ENCODE measurements around the gene ZNF580.

GRCh38 chr19:55599842-55600661 lies 40.8 kb upstream of the ZNF580 start, which contains the start of gene ZNF524:
- TF ChIP-seq EP300 (IDR thresholded peaks at IDR 0.05; ENCODE audit: borderline replicate concordance) (no peak), TAF1 (IDR thresholded peaks at IDR 0.05; ENCODE audit: low read depth) (peak; percentile 55), FOXM1 (IDR thresholded peaks at IDR 0.05; ENCODE audit: borderline replicate concordance, low read depth) (no peak), CREB1 (IDR thresholded peaks at IDR 0.05; ENCODE audit: low read depth) (no peak), RAD21 (IDR thresholded peaks at IDR 0.05; ENCODE audit: low read depth) (no peak), CEBPB (IDR thresholded peaks at IDR 0.05) (no peak), MAX (IDR thresholded peaks at IDR 0.05) (peak; percentile 48), TEAD4 (IDR thresholded peaks at IDR 0.05) (no peak), EGR1 (IDR thresholded peaks at IDR 0.05) (peak; percentile 80), ZBTB7A (IDR thresholded peaks at IDR 0.05; ENCODE audit: low read depth) (peak; percentile 90), NFIC (IDR thresholded peaks at IDR 0.05) (no peak), YY1 (IDR thresholded peaks at IDR 0.05; ENCODE audit: low read depth) (peak; percentile 97), USF1 (IDR thresholded peaks at IDR 0.05) (no peak)
- TF ChIP-seq, protein P1, sequence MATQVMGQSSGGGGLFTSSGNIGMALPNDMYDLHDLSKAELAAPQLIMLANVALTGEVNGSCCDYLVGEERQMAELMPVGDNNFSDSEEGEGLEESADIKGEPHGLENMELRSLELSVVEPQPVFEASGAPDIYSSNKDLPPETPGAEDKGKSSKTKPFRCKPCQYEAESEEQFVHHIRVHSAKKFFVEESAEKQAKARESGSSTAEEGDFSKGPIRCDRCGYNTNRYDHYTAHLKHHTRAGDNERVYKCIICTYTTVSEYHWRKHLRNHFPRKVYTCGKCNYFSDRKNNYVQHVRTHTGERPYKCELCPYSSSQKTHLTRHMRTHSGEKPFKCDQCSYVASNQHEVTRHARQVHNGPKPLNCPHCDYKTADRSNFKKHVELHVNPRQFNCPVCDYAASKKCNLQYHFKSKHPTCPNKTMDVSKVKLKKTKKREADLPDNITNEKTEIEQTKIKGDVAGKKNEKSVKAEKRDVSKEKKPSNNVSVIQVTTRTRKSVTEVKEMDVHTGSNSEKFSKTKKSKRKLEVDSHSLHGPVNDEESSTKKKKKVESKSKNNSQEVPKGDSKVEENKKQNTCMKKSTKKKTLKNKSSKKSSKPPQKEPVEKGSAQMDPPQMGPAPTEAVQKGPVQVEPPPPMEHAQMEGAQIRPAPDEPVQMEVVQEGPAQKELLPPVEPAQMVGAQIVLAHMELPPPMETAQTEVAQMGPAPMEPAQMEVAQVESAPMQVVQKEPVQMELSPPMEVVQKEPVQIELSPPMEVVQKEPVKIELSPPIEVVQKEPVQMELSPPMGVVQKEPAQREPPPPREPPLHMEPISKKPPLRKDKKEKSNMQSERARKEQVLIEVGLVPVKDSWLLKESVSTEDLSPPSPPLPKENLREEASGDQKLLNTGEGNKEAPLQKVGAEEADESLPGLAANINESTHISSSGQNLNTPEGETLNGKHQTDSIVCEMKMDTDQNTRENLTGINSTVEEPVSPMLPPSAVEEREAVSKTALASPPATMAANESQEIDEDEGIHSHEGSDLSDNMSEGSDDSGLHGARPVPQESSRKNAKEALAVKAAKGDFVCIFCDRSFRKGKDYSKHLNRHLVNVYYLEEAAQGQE (IDR thresholded peaks at IDR 0.05; ENCODE audit: low read depth), result no peak

All from Ishikawa (cell line).